Pons (tissue), 1 donor: ENCODE measurements around the gene KCNK1.

Experiments used
- DNase-seq: peaks from one replicate; pipeline ENCODE4 v3.0.0-alpha.2; 2016; ENCODE audit warnings: low spot score

The KCNK1 gene

GRCh38 chr1:233613252-233614172, at the start of gene KCNK1:
KCNK1 (plus strand) TSS chr1:233614106; CDS start chr1:233614172, 66 bp downstream.
- peak; percentile 59 for DNase-seq

GRCh38 chr1:233565313-233565712, 48.6 kb upstream of the KCNK1 start:
- DNase-seq = no peak

- DNase-seq = peak; percentile 11
Observed at GRCh38 chr1:233566886-233567285, 47.0 kb upstream of the KCNK1 start.

GRCh38 chr1:233569636-233570035, 44.3 kb upstream of the KCNK1 start:
- no peak for DNase-seq

GRCh38 chr1:233570216-233570615, 43.7 kb upstream of the KCNK1 start:
- DNase-seq = no peak

GRCh38 chr1:233570706-233571105, 43.2 kb upstream of the KCNK1 start:
- DNase-seq = no peak

- DNase-seq = no peak
Observed at GRCh38 chr1:233572896-233573295, 41.0 kb upstream of the KCNK1 start.

- DNase-seq = no peak
Observed at GRCh38 chr1:233575450-233575849, 38.5 kb upstream of the KCNK1 start.

GRCh38 chr1:233582439-233582838, 31.5 kb upstream of the KCNK1 start:
- no peak for DNase-seq

GRCh38 chr1:233584376-233584775, 29.5 kb upstream of the KCNK1 start:
- no peak for DNase-seq

- DNase-seq = no peak
Observed at GRCh38 chr1:233584931-233585330, 29.0 kb upstream of the KCNK1 start.

- DNase-seq = no peak
Observed at GRCh38 chr1:233586301-233586700, 27.6 kb upstream of the KCNK1 start.

GRCh38 chr1:233587196-233587595, 26.7 kb upstream of the KCNK1 start:
- no peak for DNase-seq

GRCh38 chr1:233587958-233588799, 25.7 kb upstream of the KCNK1 start:
- DNase-seq = no peak

GRCh38 chr1:233597489-233597901, 16.4 kb upstream of the KCNK1 start:
- no peak for DNase-seq

- DNase-seq = no peak
Observed at GRCh38 chr1:233598891-233599541, 14.9 kb upstream of the KCNK1 start.

- DNase-seq = no peak
Observed at GRCh38 chr1:233599542-233600073, 14.3 kb upstream of the KCNK1 start.

- no peak for DNase-seq
Observed at GRCh38 chr1:233600488-233600887, 13.4 kb upstream of the KCNK1 start.

- DNase-seq = no peak
Observed at GRCh38 chr1:233603478-233603877, 10.4 kb upstream of the KCNK1 start.

- no peak for DNase-seq
Observed at GRCh38 chr1:233605205-233605604, 8.7 kb upstream of the KCNK1 start.

GRCh38 chr1:233606813-233607212, 7.1 kb upstream of the KCNK1 start:
- no peak for DNase-seq
